HG03025 (cell line): ENCODE measurements around the gene CSNK1G1.
A peak's percentile ranks its signal among the peaks of the same experiment; 100 is the strongest.
"Not testable (repeated sequence)": the region's sequence is repeated elsewhere in the genome, so short reads cannot be mapped to it uniquely, and the experiment has no call there.

Source experiments
- ATAC-seq: cut with Tn5 transposase; IDR thresholded peaks from one replicate; pipeline ENCODE4 v1.9.1; 2021; ENCODE audit warnings: mild to moderate bottlenecking, moderate library complexity; ENCODE audit not compliant: unreplicated experiment, low FRiP score

CSNK1G1 gene

GRCh38 chr15:64355944-64356709 is at the start of gene CSNK1G1:
TSS of gene CSNK1G1 (minus strand) at chr15:64356173. CDS start at chr15:64300499, 55,674 bp downstream.
- peak; percentile 85 for ATAC-seq

- no peak for ATAC-seq
Measured at GRCh38 chr15:64400583-64400982, 44.6 kb upstream of the CSNK1G1 start.

DNA sequence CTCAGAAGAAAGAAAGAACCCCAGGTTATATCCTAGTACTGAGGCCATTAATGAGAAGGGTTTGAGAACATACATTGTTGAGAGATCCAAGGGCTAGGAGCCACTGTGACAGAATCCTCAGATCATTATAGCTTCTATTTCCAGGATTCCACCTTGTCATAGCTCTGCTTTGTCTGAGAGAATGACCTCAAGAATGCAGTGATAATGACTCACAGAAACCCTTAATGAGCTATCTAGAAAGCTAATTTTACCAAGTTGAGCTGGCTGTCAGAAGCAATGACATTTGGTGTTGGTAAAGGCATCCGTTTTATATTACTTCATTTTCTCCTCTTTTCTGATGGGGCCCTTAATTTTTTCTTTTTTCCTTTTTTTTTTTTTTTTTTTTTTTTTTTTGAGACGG is 42.6 kb upstream of the CSNK1G1 start:
- ATAC-seq, result no peak

GRCh38 chr15:64396789-64397188 is 40.8 kb upstream of the CSNK1G1 start:
- no peak for ATAC-seq

GRCh38 chr15:64392471-64392870 is 36.5 kb upstream of the CSNK1G1 start:
- not testable (repeated sequence) for ATAC-seq

DNA sequence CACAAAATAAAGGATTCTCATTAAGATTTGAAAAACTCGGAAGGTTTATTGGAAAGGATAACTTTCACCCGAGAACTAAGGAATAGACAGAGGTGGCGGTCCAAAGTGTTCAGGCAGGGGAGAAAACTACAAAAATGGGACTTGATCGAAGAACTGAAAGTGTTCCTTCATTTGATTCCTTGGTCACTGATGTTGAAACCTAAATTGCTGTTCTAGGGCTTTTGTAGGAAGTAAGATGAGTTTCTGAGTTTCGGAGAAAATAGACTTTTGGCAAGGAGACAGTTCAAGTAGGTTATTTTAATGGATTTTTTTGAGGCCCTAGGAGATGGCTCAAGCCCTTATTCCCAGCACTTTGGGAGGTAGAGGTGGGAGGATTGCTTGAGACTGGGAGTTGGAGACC is 33.1 kb upstream of the CSNK1G1 start:
- no peak for ATAC-seq

- peak; percentile 91 for ATAC-seq
Measured at GRCh38 chr15:64387562-64388168, 31.7 kb upstream of the CSNK1G1 start, which contains the start of gene TRIP4. TSS of gene TRIP4 (plus strand) at chr15:64387836. CDS start at chr15:64387864, 28 bp downstream.

- ATAC-seq, result no peak
Measured at GRCh38 chr15:64386291-64386690, 30.3 kb upstream of the CSNK1G1 start.

DNA sequence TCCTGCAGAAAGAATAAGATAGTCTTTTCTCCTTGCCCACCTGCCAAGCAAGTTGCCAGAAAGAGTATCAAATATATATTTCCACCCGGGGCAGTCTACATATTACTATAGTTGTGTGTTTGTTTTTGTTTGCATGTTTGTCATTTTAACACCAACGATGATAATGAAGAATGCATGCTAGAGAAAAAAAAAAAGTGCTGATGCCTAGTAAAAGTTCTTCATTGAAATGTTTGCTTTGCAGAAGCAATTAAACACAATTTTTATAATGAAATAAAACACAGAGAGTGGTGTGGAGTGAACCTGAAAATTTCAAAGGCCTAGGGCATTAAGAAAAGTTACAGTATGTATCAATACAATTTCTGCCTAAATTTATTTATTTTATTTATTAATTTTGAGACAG is 27.8 kb upstream of the CSNK1G1 start:
- ATAC-seq, result no peak

DNA sequence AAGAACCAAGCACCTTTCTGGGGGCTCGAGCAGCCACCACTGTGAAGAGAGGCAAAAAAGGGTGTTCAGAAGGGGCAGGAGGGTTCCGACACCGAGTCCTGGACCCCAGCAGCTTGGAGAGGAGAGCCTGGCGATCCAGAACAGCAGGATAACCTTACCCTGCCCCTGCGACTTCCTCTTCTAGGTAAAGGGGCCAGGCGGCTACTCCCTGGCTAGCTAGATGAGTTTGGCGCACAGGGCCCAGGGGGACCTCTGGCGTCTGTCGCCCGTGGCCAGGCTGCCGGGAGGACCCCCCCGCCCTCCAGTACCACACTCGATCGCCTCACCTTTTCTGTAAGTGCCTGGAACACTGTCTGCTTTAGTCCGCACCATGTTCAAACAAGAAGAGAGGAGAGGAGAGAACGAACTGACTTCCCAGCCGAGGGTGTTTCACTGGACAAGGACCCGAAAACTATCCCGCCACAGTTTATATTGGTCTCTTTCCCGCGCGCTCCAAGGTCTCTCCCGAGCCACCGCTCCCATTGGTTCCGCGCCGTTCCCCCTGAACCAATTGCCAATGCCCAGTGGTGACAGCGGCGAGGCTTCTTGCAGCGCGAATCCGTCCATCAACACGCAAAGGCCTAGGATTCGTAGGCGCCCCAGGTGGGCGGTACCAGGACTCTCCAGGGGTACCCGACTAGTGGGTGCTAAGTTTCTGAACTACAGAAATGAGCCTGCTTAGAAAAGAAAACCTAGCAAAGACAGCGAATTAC is 25.2 kb upstream of the CSNK1G1 start, which contains the start of gene PCLAF:
TSS of gene PCLAF (minus strand) at position 442 of the 752 bp plus-strand sequence. CDS start at position 372, 70 bp downstream.
- peak; percentile 86 for ATAC-seq

GRCh38 chr15:64380130-64380870 is 24.3 kb upstream of the CSNK1G1 start:
- not testable (repeated sequence) for ATAC-seq

- ATAC-seq, result no peak
Measured at GRCh38 chr15:64379216-64379960, 23.4 kb upstream of the CSNK1G1 start.

GRCh38 chr15:64373360-64373759 is 17.4 kb upstream of the CSNK1G1 start:
- ATAC-seq, result no peak

- not testable (repeated sequence) for ATAC-seq
Measured at GRCh38 chr15:64371383-64371782, 15.4 kb upstream of the CSNK1G1 start.

DNA sequence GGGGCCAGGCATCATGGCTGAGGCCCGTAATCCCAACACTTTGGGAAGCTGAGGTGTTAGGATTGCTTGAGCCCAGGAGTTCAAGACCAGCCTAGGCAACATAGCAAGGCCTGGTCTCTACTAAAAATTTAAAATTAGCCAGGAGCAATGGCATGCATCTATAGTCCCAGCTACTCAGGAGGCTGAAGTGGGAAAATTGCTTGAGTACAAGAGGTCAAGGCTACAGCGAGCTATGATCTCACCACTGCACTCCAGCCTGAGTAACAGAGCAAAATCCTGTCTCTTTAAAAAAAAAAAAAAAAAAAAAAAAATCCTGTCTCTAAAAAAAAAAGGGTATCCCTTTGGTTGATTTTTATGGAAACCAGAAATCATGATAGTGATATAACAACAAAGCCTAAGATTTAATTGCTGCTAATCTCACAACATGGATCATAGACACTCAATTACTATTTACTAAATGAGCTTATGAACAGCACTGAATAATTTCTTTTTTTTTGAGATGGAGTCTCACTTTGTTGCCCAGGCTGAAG is 13.2 kb upstream of the CSNK1G1 start:
- ATAC-seq, result no peak

GRCh38 chr15:64361259-64361658 is 5.3 kb upstream of the CSNK1G1 start:
- no peak for ATAC-seq

- no peak for ATAC-seq
Measured at GRCh38 chr15:64356710-64357040, 702 bp upstream of the CSNK1G1 start.

DNA sequence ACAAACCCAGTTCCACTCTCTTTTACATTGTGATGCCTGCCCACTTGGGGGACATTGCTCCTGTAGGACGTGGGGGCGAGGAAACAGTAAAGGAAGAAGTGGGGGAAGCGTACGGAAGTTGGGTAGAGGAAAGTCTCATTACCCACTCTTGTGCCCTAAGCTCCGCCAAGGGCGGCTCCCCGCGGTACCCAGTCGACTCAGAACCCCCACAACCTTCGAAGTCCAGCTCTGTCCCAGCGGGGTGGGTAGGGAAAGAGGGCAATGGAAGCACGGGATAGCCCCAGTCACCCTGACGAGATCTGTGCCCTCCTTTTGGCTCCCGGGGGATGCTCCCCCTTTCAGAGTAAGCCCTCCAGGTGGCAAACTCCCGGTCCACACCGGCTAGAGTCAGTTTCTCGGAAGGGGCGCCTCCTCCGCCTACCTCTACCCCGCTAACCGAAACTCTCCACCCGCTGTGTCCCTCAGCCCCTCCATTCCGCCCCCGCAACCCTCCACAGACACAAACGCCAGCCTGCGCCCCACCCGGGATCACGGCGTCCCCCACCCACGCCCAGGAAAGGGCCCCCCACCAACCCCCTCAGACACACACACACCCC is 527 bp downstream of the CSNK1G1 start:
- peak; percentile 31 for ATAC-seq

- ATAC-seq, result no peak
Measured at GRCh38 chr15:64354688-64355344, 1.2 kb downstream of the CSNK1G1 start.
